ENCODE results near the gene CHP2. TPM values are rescaled to one million over a fixed set of nuclear protein-coding genes. Genes with fewer than 3 reads are reported as not detected.
A peak's percentile ranks its signal among the peaks of the same experiment; 100 is the strongest.

CHP2 gene
- total RNA-seq, 1 donor from 2014 or later, result not detected

- TF ChIP-seq CTCF (IDR thresholded peaks at IDR 0.05; ENCODE audit: unreplicated experiment), result no peak
- Mint-ChIP-seq H3K4me3 (no peak overlapping the region), H3K27ac (no peak overlapping the region), H3K27me3 (ENCODE audit: low read depth) (peaks cover 9% of the 10 kb centered on the region), H3K9me3 (peaks cover 3% of the 10 kb centered on the region), H3K36me3 (no peaks in the 10 kb centered on the region), H3K4me1 (peaks cover 9% of the 10 kb centered on the region)
- no peak for DNase-seq (ENCODE audit: low spot score in 2 of 2, unreplicated experiment in 2 of 2)
These were observed 13.8 kb downstream of the CHP2 start for GRCh38 chr16:23768581-23768980.

- Mint-ChIP-seq H3K4me1 (peaks cover 9% of the 10 kb centered on the region), H3K27me3 (ENCODE audit: low read depth) (peaks cover 8% of the 10 kb centered on the region), H3K9me3 (peaks cover 1% of the 10 kb centered on the region), H3K4me3 (no peak overlapping the region), H3K36me3 (no peaks in the 10 kb centered on the region), H3K27ac (peak overlapping the region; percentile 57)
- no peak for DNase-seq (ENCODE audit: low spot score in 2 of 2, unreplicated experiment in 2 of 2)
- TF ChIP-seq CTCF (IDR thresholded peaks at IDR 0.05; ENCODE audit: unreplicated experiment), result no peak
These were observed 16.2 kb downstream of the CHP2 start for GRCh38 chr16:23771027-23771426.

- Mint-ChIP-seq H3K27me3 (ENCODE audit: low read depth) (peaks cover 8% of the 10 kb centered on the region), H3K4me1 (peaks cover 9% of the 10 kb centered on the region), H3K9me3 (no peaks in the 10 kb centered on the region), H3K4me3 (no peak overlapping the region), H3K36me3 (no peaks in the 10 kb centered on the region), H3K27ac (peak overlapping the region; percentile 57)
- no peak for TF ChIP-seq CTCF (IDR thresholded peaks at IDR 0.05; ENCODE audit: unreplicated experiment)
- DNase-seq (ENCODE audit: low spot score in 2 of 2, unreplicated experiment in 2 of 2), result no peak
These were observed 16.8 kb downstream of the CHP2 start for GRCh38 chr16:23771642-23772041.

DNA sequence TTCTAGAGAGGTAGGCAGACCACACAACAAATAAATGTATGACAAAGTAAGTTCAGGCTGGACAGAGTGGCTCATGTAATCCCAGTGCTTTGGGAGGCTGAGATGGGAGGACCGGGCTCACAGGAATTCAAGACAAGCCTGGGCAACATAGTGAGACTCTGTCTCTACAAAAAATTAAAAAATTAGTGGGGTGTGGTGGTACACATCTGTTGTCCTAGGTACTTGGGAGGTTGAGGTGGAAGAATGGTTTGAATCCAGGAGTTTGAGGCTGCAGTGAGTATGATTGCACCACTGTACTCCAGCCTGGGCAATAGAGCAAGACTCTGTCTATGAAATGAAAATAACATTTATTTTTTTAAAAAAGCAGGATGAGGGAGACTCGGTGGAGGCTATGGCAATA, 18.5 kb downstream of the CHP2 start:
- no peak for TF ChIP-seq CTCF (IDR thresholded peaks at IDR 0.05; ENCODE audit: unreplicated experiment)
- H3K4me3 Mint-ChIP-seq, result no peak overlapping the region
- H3K4me1 Mint-ChIP-seq, result peaks cover 9% of the 10 kb centered on the region
- no peaks in the 10 kb centered on the region for H3K36me3 Mint-ChIP-seq
- H3K9me3 Mint-ChIP-seq, result no peaks in the 10 kb centered on the region
- no peak for DNase-seq (ENCODE audit: low spot score in 2 of 2, unreplicated experiment in 2 of 2)
- peaks cover 11% of the 10 kb centered on the region for H3K27me3 Mint-ChIP-seq (ENCODE audit: low read depth)
- H3K27ac Mint-ChIP-seq, result no peak overlapping the region

DNA sequence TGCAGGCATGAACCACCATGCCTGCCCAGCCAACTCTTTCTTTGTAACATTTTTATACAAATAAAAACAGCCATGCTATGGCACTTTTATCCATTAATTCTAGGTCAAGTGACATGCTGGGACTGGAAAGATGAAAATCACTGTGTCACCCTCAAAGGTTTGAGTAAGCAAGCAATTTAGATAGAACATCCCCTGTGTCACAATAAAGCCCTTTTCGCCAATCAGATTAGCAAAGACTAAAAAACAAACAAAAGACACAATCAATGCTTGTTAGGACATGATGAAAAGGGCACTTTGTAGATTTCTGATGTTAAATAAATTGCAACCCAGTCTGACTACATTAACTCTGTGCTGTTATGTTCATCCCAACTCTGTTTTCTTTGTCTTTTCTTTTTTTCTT, 26.4 kb downstream of the CHP2 start:
- Mint-ChIP-seq H3K27ac (no peak overlapping the region), H3K4me3 (no peak overlapping the region), H3K4me1 (no peaks in the 10 kb centered on the region), H3K9me3 (no peaks in the 10 kb centered on the region), H3K36me3 (no peaks in the 10 kb centered on the region), H3K27me3 (ENCODE audit: low read depth) (peaks cover 30% of the 10 kb centered on the region)
- no peak for DNase-seq (ENCODE audit: low spot score in 2 of 2, unreplicated experiment in 2 of 2)
- TF ChIP-seq CTCF (IDR thresholded peaks at IDR 0.05; ENCODE audit: unreplicated experiment), result no peak

- no peaks in the 10 kb centered on the region for H3K36me3 Mint-ChIP-seq
- no peaks in the 10 kb centered on the region for H3K4me1 Mint-ChIP-seq
- H3K4me3 Mint-ChIP-seq, result no peak overlapping the region
- no peak for TF ChIP-seq CTCF (IDR thresholded peaks at IDR 0.05; ENCODE audit: unreplicated experiment)
- H3K9me3 Mint-ChIP-seq, result no peaks in the 10 kb centered on the region
- peaks cover 54% of the 10 kb centered on the region for H3K27me3 Mint-ChIP-seq (ENCODE audit: low read depth)
- DNase-seq (ENCODE audit: low spot score in 2 of 2, unreplicated experiment in 2 of 2), result no peak
- H3K27ac Mint-ChIP-seq, result no peak overlapping the region
These were observed 30.1 kb downstream of the CHP2 start for GRCh38 chr16:23784811-23785447.

Measured in mesothelial cell of epicardium (in vitro differentiated cells).